ENCODE results near the gene KCNMA1. TPM values are rescaled to one million over a fixed set of nuclear protein-coding genes. Genes with fewer than 3 reads are reported as not detected.
"Not testable (repeated sequence)": the region's sequence is repeated elsewhere in the genome, so short reads cannot be mapped to it uniquely, and the experiment has no call there.

Gene KCNMA1
- total and polyA plus RNA-seq, 5 donors = 1.5 to 6.1 (median 3.3) TPM

DNA sequence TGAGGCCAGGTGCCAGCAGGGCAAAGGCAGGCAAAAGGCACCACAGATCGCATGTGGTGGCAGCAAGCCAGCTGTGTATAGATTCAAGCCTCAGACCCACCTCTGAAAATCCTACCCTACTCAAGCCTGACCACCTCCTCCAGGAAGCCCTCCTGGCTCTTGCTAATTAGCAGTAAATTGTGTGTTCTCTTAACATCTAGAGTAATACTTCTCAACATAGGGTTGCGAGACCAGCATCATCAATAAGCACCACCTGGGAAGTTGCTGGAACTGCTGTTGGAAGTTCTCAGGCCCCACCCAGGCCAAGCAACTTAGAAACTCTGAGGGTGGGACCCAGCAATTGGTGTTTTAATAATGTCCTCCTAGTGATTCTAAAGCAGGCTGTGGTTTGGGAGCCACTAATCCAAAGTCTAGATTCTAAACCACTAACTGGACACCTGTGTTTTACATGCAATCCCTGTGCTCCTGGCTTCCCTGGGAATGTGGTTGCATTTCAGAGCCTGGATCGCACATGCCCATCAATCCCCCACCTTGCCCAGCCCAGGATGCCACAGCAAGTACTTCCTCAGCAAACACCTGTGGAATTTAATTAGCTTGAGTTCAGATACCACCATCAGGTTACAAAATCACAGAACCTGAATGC lies 46.2 kb downstream of the KCNMA1 start:
- intact Hi-C loops (cut with DNase I) = no loop called here
- Histone ChIP-seq H3K4me1 (ENCODE audit: control insufficient read depth, insufficient read depth, low read length) (peaks cover 4% of the 10 kb centered on the region), H3K27ac (ENCODE audit: low read length) (peak overlapping the region; percentile 34), H3K27me3 (ENCODE audit: control insufficient read depth, insufficient read depth) (no peaks in the 10 kb centered on the region), H3K9me3 (ENCODE audit: control insufficient read depth, low read length) (no peaks in the 10 kb centered on the region), H3K4me3 (ENCODE audit: low read length) (no peak overlapping the region)
- WGBS = 90% methylated on average over 3 of the region's 3 CpGs
- ATAC-seq (no peak), DNase-seq (no peak)

- peak overlapping the region; percentile 34 for H3K27ac ChIP-seq (ENCODE audit: low read length)
- no peak overlapping the region for H3K4me3 ChIP-seq (ENCODE audit: low read length)
- WGBS = 80% methylated on average over 32 of the region's 32 CpGs
- no peaks in the 10 kb centered on the region for H3K9me3 ChIP-seq (ENCODE audit: control insufficient read depth, low read length)
- intact Hi-C loops (cut with DNase I) = no loop called here
- no peaks in the 10 kb centered on the region for H3K27me3 ChIP-seq (ENCODE audit: control insufficient read depth, insufficient read depth)
- no peak for DNase-seq
- H3K4me1 ChIP-seq (ENCODE audit: control insufficient read depth, insufficient read depth, low read length) = peaks cover 4% of the 10 kb centered on the region
- ATAC-seq = peak; percentile 49 to 63
Observed at GRCh38 chr10:77590344-77591237, 47.0 kb downstream of the KCNMA1 start.

DNA sequence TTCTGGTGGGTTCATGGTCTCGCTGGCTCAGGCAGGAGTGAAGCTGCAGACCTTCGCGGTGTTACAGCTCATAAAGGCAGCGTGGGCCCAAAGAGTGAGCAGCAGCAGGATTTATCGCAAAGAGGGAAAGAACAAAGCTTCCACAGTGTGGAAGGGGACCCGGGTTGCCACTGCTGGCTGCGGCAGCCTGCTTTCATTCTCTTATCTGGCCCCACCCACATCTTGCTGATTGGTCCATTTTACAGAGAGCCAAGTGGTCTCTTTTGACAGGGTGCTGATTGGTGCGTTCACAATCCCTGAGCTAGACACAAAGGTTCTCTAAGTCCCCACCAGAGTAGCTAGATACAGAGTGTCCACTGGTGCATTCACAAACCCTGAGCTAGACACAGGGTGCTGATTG lies 47.9 kb downstream of the KCNMA1 start:
- H3K4me1 ChIP-seq (ENCODE audit: control insufficient read depth, insufficient read depth, low read length); H3K27me3 ChIP-seq (ENCODE audit: control insufficient read depth, insufficient read depth); DNase-seq; ATAC-seq; intact Hi-C loops (cut with DNase I); H3K9me3 ChIP-seq (ENCODE audit: control insufficient read depth, low read length); H3K4me3 ChIP-seq (ENCODE audit: low read length); H3K27ac ChIP-seq (ENCODE audit: low read length): not testable (repeated sequence)
- WGBS = 92% methylated on average over 8 of the region's 8 CpGs

- Histone ChIP-seq H3K27me3 (ENCODE audit: control insufficient read depth, insufficient read depth) (no peaks in the 10 kb centered on the region), H3K27ac (ENCODE audit: low read length) (no peak overlapping the region), H3K4me1 (ENCODE audit: control insufficient read depth, insufficient read depth, low read length) (peaks cover 4% of the 10 kb centered on the region), H3K4me3 (ENCODE audit: low read length) (no peak overlapping the region), H3K9me3 (ENCODE audit: control insufficient read depth, low read length) (no peaks in the 10 kb centered on the region)
- 87% methylated on average over 7 of the region's 7 CpGs for WGBS
- intact Hi-C loops (cut with DNase I) = no loop called here
- ATAC-seq = no peak
- no peak for DNase-seq
Observed at GRCh38 chr10:77588886-77589285, 48.7 kb downstream of the KCNMA1 start.

DNA sequence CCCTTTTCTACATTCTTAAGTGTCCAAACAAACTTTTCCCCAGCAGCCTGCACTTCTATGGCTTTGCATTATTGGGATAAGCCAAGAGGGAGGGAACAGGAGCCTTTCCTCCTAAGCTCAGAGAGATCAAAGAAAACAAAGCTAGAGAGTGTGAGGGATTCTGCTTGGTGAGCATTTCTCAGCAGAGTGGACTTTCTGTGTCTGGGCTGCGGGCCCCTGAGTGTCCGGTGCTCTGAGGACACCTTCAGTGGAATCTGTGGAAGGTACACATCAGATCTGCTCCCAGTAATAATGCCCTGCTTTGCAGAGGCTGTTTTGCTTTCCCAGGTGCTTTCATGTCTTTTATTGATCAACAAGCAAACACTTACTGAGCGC lies 50.2 kb downstream of the KCNMA1 start:
- H3K9me3 ChIP-seq (ENCODE audit: control insufficient read depth, low read length) = no peaks in the 10 kb centered on the region
- H3K27ac ChIP-seq (ENCODE audit: low read length) = no peak overlapping the region
- no peak for DNase-seq
- H3K27me3 ChIP-seq (ENCODE audit: control insufficient read depth, insufficient read depth) = no peaks in the 10 kb centered on the region
- ATAC-seq = no peak
- no peak overlapping the region for H3K4me3 ChIP-seq (ENCODE audit: low read length)
- 92% methylated on average over 3 of the region's 3 CpGs for WGBS
- peaks cover 4% of the 10 kb centered on the region for H3K4me1 ChIP-seq (ENCODE audit: control insufficient read depth, insufficient read depth, low read length)
- intact Hi-C loops (cut with DNase I) = no loop called here

- Histone ChIP-seq H3K4me1 (ENCODE audit: control insufficient read depth, insufficient read depth, low read length) (peaks cover 4% of the 10 kb centered on the region), H3K9me3 (ENCODE audit: control insufficient read depth, low read length) (no peaks in the 10 kb centered on the region), H3K4me3 (ENCODE audit: low read length) (no peak overlapping the region), H3K27ac (ENCODE audit: low read length) (no peak overlapping the region), H3K27me3 (ENCODE audit: control insufficient read depth, insufficient read depth) (no peaks in the 10 kb centered on the region)
- intact Hi-C loops (cut with DNase I) = no loop called here
- no peak for ATAC-seq
- 71% methylated on average over 7 of the region's 7 CpGs for WGBS
- no peak for DNase-seq
Observed at GRCh38 chr10:77586719-77587415, 50.7 kb downstream of the KCNMA1 start.

- H3K27ac ChIP-seq (ENCODE audit: low read length) = no peak overlapping the region
- ATAC-seq = no peak
- no peak for DNase-seq
- H3K4me3 ChIP-seq (ENCODE audit: low read length) = no peak overlapping the region
- H3K9me3 ChIP-seq (ENCODE audit: control insufficient read depth, low read length) = no peaks in the 10 kb centered on the region
- no peaks in the 10 kb centered on the region for H3K4me1 ChIP-seq (ENCODE audit: control insufficient read depth, insufficient read depth, low read length)
- intact Hi-C loops (cut with DNase I) = no loop called here
- H3K27me3 ChIP-seq (ENCODE audit: control insufficient read depth, insufficient read depth) = no peaks in the 10 kb centered on the region
- 85% methylated on average over 6 of the region's 6 CpGs for WGBS
Observed at GRCh38 chr10:77584938-77585337, 52.7 kb downstream of the KCNMA1 start.

- no peaks in the 10 kb centered on the region for H3K9me3 ChIP-seq (ENCODE audit: control insufficient read depth, low read length)
- H3K27me3 ChIP-seq (ENCODE audit: control insufficient read depth, insufficient read depth) = no peaks in the 10 kb centered on the region
- ATAC-seq = no peak
- intact Hi-C loops (cut with DNase I) = no loop called here
- no peak for DNase-seq
- no peak overlapping the region for H3K27ac ChIP-seq (ENCODE audit: low read length)
- no peaks in the 10 kb centered on the region for H3K4me1 ChIP-seq (ENCODE audit: control insufficient read depth, insufficient read depth, low read length)
- no peak overlapping the region for H3K4me3 ChIP-seq (ENCODE audit: low read length)
Observed at GRCh38 chr10:77583527-77583926, 54.1 kb downstream of the KCNMA1 start.

GRCh38 chr10:77582710-77583115 lies 54.9 kb downstream of the KCNMA1 start:
- Histone ChIP-seq H3K4me1 (ENCODE audit: control insufficient read depth, insufficient read depth, low read length) (no peaks in the 10 kb centered on the region), H3K27me3 (ENCODE audit: control insufficient read depth, insufficient read depth) (no peaks in the 10 kb centered on the region), H3K27ac (ENCODE audit: low read length) (no peak overlapping the region), H3K4me3 (ENCODE audit: low read length) (no peak overlapping the region), H3K9me3 (ENCODE audit: control insufficient read depth, low read length) (no peaks in the 10 kb centered on the region)
- 85% methylated on average over 4 of the region's 4 CpGs for WGBS
- intact Hi-C loops (cut with DNase I) = no loop called here
- ATAC-seq = peak; percentile 34 to 40
- no peak for DNase-seq

DNA sequence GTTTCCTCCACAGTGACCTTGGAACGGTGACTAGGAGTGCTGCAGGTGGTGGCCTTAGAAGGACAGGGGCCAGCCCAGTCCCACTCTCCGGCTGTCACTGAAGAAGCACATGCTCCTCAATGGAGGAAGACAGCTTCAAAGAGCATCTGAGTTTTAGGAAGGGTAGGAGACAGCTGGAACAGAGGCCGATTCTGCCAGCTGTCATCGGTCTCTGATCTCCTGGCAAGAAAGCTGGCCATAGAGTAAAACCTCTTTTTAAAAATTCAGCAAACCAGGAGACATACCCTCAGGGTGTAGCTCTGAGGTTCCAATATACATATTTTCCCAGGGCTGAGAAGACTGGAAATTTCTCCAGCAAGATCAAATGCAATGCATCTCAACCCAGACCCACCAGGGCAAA lies 55.9 kb downstream of the KCNMA1 start:
- 82% methylated on average over 4 of the region's 4 CpGs for WGBS
- DNase-seq = no peak

DNA sequence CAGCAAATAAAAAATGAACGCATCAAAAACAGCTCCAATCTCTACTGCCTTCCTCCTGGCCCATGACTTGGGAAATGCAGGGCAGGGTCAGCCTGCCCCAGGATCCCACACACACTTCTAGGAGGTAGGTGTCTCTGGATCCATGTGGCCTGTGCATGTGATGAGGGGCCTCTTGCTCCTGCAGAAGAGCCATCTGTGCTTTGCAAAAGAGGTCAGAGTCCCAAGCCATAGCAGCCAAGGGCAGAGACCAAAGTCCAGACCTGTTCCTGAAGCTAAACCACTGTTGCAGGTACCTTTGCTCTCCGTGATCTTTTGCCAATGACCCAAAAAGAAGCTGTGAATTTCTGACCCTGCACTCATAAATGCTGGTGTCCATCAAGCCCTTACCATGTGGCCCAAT lies 57.1 kb downstream of the KCNMA1 start:
- Histone ChIP-seq H3K4me1 (ENCODE audit: control insufficient read depth, insufficient read depth, low read length) (no peaks in the 10 kb centered on the region), H3K9me3 (ENCODE audit: control insufficient read depth, low read length) (no peaks in the 10 kb centered on the region), H3K4me3 (ENCODE audit: low read length) (no peak overlapping the region), H3K27ac (ENCODE audit: low read length) (no peak overlapping the region), H3K27me3 (ENCODE audit: control insufficient read depth, insufficient read depth) (no peaks in the 10 kb centered on the region)
- no peak for DNase-seq
- no peak for ATAC-seq
- intact Hi-C loops (cut with DNase I) = no loop called here
- WGBS = 88% methylated on average over 2 of the region's 2 CpGs

More for the DNA sequence above, 55.9 kb downstream of the KCNMA1 start:
- Histone ChIP-seq H3K4me1 (ENCODE audit: control insufficient read depth, insufficient read depth, low read length) (no peaks in the 10 kb centered on the region), H3K4me3 (ENCODE audit: low read length) (no peak overlapping the region), H3K27ac (ENCODE audit: low read length) (no peak overlapping the region), H3K9me3 (ENCODE audit: control insufficient read depth, low read length) (no peaks in the 10 kb centered on the region), H3K27me3 (ENCODE audit: control insufficient read depth, insufficient read depth) (no peaks in the 10 kb centered on the region)
- intact Hi-C loops (cut with DNase I) = no loop called here
- ATAC-seq = no peak

Measured in right cardiac atrium (tissue), 5 donors.